ENCODE measurements around the gene FAM222B.

The FAM222B gene

GRCh38 chr17:28763137-28763799 lies 79.3 kb downstream of the FAM222B start:
- no peak for DNase-seq

DNA sequence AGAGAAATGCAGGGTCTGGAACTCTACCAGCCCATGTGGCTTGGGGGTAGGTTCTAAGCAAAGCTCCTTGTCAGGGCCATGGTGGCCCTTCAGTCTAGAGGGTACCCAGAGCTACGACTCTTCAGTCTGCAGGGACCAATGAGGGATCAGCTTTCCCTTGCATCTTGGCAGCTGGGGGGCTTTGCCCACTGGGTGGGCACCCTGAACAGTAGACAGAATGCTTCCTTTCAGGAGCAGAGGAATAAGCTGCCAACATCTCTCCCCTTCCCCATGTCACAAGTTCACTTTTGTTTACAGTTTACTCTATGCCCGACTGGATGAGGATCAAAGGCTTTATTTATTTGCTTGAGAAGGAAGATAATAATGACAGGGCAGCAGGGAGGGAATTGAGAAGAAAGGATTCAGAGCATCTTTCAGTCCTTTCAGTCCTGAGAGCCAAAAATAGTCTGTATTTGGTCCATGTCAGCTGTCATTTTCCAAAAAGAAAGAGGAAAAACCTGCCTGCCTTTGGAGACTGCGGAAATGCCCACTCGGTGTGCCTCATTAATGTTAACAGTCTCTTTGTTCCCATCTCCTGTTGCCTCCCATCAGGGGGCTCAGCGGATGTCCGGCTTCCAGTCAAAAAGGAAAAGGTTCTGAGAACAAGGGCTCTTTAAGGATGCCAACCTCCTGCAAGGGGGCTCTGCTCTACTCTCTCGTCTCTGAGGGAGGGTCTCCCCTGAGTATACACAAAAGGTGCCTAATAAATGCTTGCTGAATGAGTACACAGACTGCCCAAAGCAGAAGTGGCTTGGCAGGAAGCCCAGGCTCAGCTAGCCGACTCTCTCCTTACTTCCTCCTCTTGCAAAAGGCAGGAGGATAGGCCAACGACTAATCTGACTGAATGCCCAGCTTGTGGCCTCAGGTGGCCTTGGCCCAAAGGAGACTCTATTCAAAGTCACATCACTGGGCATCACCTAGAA lies 81.7 kb downstream of the FAM222B start:
- no peak for DNase-seq

DNA sequence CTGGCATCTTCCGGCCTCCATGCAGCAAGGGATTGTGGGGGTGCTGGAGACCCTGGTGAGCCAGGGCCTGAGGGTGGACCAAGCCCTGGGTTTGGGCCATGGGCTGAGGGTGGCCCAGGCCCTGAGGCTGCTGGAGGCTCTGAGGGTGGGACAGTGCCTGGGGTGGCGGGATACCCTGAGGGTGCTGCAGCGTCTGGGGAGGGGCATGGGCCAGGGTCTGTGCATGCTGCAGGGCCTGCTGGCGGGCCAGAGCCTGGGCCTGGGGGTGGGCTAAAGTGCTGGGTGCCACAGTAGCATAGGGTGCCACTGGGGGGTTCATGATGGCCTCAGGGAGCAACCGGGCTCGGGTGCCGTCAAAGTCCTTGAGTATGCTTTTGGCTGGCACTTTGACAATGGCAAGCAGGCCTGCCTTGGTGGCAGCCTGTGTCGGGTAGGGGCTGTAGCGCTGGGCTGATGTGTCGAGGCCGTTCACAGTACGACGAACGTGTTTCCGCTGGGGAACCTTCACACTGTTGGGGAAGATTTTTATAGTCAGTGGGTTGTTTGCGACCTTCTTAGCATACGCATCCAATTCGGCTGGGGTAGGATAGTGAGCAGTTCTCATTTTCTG lies 83.2 kb downstream of the FAM222B start:
- no peak for DNase-seq

GRCh38 chr17:28758411-28759121 lies 84.0 kb downstream of the FAM222B start:
- no peak for DNase-seq

DNA sequence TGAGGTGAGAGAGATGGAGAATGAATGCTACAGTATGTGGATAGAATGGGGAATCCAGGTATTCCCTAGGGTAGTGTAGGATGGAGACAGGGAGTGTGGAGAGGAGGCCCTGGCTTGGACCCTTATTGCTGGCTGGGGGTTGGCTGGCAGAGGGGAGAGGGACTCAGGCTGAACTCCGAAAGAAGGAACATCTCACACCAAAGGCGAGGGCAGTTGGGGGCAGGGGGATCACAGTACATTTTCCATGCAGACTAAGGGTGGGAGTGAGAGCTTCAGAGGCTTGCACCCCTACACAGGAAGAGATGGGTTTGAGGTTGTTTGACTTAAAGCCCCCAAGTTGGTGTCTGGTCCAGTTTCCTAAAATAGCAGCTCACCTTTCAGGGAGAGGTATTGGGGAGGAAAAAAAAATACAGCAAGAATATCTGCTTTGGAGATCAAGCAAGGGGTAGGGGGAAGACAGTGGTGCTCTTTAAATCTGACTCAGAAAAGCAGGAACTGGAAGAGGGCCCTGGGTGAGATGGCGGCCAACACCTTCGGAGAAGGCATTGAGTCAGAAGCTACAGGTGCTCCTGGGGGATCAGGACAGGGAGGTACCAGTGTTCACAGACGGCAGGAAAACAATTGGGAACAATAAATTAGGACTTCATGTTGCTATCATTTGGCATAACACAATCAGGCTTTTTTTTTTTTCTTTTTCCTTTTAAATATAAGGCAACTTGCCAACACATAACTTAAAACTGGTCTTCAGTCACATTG lies 86.4 kb downstream of the FAM222B start:
- no peak for DNase-seq

GRCh38 chr17:28755486-28755885 lies 87.1 kb downstream of the FAM222B start:
- DNase-seq, result no peak

DNA sequence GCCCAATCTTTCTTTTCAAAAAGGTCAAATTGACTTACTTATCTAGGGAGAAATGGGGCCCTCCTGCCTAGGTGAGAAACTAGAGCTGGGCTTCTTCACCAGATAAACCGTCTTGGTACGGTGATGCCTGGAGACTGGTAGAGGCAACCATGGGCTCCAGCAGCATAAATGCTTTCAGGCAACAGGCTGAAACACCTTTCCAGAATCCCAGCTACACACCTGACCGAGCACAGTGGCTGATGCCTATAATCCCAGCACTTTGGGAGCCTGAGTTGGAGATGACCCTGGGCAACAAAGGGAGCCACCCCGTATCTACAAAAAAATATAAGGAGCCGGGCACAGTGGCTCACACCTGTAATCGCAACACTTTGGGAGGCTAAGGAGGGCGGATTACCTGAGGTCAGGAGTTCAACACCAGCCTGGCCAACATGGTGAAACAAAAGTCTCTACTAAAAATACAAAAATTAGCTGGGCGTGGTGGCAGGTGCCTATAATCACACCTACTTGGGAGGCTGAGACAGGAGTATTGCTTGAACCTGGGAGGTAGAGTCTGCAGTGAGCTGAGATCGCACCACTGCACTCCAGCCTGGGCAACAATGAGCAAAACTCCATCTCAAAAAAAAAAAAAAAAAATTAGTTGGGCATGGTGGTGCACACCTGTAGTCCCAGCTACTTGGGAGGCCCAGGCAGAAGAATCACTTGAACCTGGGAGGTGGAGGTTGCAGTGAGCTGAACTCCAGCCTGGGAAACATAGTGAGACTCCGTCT lies 90.8 kb downstream of the FAM222B start:
- DNase-seq, result no peak

GRCh38 chr17:28750178-28751047 lies 92.2 kb downstream of the FAM222B start:
- peak; percentile 35 for DNase-seq

GRCh38 chr17:28749516-28750177 lies 92.9 kb downstream of the FAM222B start:
- no peak for DNase-seq

DNA sequence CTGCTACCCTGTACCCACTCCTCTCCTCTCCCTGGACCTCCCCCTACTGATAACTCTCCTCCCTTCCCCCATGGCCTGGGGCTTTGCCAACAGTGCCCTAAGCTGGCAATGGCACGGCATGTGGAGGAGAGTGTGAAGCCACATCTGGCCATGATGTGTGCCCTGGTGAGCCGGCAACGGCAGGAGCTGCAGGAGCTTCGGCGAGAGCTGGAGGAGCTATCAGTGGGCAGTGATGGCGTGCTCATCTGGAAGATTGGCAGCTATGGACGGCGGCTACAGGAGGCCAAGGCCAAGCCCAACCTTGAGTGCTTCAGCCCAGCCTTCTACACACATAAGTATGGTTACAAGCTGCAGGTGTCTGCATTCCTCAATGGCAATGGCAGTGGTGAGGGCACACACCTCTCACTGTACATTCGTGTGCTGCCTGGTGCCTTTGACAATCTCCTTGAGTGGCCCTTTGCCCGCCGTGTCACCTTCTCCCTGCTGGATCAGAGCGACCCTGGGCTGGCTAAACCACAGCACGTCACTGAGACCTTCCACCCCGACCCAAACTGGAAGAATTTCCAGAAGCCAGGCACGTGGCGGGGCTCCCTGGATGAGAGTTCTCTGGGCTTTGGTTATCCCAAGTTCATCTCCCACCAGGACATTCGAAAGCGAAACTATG lies 93.6 kb downstream of the FAM222B start:
- DNase-seq, result no peak

DNA sequence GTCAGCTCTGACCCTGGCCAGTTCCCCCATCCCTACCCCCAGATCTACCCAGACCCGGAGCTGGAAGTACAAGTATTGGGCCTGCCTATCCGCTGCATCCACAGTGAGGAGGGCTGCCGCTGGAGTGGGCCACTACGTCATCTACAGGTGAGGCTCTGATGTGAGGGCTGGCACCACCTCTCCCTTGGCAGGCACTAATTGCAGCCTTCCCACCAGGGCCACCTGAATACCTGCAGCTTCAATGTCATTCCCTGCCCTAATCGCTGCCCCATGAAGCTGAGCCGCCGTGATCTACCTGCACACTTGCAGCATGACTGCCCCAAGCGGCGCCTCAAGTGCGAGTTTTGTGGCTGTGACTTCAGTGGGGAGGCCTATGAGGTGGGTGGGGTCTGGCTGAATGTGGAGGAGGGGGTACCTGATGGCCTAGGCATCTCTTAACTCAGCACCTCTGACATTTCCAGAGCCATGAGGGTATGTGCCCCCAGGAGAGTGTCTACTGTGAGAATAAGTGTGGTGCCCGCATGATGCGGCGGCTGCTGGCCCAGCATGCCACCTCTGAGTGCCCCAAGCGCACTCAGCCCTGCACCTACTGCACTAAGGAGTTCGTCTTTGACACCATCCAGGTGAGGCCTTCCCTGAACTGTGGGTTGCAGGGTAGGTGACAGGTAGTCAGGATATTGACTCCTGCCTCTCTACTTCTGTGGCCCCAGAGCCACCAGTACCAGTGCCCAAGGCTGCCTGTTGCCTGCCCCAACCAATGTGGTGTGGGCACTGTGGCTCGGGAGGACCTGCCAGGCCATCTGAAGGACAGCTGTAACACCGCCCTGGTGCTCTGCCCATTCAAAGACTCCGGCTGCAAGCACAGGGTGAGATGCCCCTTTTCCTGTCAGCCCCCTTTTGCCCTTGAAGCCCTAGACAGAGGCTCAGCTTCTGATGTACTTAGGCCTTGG lies 94.5 kb downstream of the FAM222B start:
- no peak for DNase-seq

- no peak for DNase-seq
Observed at GRCh38 chr17:28747051-28747691, 95.4 kb downstream of the FAM222B start.

DNA sequence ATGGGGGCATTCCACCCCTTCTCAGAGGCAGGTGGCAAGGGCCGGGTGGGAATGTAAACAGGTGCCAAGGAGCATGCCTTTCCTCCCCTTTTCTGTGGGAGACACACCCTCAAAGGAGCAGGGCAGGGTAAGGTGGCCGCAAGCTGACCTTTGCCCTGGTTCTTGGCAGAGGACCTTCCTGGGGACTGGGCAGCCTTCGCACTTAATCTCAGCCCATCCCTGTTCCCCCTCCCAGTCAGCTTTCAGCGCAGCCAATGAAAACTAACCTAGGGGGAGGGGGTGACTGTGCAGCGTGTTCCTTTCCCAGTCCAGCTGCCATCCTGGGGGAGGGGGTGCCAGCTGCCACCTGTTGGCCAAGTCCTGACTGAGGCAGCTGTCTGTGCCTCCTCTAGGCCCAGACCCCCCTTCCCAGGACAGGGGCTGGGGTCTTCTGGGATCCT lies 96.0 kb downstream of the FAM222B start:
- DNase-seq, result no peak

DNA sequence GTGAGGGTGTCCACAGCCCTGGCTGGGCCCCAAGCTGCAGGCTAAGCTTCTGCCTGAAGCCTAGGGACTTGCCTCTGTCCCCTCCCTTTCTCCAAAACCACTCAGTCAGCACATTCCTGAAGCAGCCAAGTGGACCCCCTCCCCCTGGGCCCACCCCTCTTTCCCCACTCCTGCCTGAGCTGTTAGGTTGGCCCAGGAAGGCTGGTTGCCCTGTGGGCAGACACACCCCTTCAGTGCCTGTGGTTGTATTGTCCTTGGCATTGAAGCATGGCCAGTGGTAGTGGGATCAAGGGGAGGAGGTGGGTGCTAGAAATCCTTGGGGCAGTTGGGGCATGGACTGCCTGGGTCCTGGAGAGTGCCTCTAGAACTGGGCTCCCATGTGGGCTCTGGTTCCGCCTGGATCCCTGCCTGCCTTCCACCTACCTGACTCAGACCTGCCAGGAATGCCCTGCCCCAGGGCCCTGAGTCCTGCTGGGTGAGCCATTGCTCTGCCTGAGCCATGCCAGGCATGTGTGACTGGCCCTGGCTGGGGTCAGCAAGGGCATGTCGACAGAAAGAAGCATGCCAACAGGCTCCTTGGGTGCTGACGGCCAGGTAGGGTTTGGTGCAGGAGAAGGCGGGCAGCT lies 96.7 kb downstream of the FAM222B start:
- no peak for DNase-seq

DNA sequence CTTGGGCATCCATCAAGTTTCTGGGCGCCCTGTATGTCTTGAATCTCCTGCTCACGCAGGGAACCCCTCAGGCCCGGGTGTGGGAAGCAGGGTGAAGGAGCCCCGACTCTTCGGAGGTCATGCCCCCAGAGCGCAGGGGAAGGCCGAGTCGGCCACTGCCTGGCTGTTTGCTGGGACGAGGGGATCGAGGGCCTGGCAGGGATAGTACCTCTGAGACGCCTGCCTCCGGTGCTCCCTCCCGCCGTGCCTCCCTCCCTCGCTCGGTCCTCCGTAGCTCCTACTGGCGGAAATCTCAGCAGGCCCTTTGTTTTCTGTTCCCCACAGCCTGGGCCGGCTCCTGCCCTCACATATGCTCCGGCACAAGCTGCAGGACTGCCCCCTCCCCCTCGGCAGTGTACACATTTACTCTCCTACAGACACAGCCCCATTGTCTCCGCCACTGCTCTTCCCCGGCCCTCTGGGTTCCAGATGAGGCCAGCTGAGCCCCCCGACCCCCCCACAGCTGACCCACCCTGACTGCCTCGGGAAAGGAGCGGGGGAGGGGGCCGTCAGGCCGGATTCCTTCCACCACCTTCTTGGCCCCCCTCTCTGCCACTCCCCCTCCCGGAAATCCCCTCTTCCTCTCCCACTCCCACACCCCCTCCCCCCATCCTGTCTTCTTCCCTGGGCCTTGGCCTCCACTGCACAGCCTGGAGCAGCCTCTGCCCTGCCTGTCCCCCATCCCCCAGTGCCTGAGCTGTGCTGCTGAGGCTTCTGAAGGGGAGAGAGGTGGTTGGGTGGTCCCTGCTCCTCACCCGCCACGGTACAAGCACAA lies 97.4 kb downstream of the FAM222B start:
- DNase-seq, result no peak
